GM23248 (cell line): ENCODE measurements around the gene NPAS3. TPM values are rescaled to one million over a fixed set of nuclear protein-coding genes. Genes with fewer than 3 reads are reported as not detected.

Experiments used
- DNase-seq: peaks from one replicate; pipeline ENCODE4 v3.0.0-alpha.2; 2015
- H2AFZ ChIP-seq: fragments of 200-600 bp; sonication (generic); 2 replicates; pipeline ENCODE4 v1.6.1; 2016; ENCODE audit warnings: antibody characterized with exemption
- H3F3A ChIP-seq: fragments of 200-600 bp; sonication (generic); 2 replicates; pipeline ENCODE4 v1.6.1; 2016; ENCODE audit warnings: mild to moderate bottlenecking, antibody characterized with exemption, mixed run types; ENCODE audit not compliant: insufficient read depth
- H3K27ac ChIP-seq: fragments of 200-600 bp; sonication (generic); 2 replicates; pipeline ENCODE4 v1.5.1; 2016; ENCODE audit warnings: mild to moderate bottlenecking
- H3K27me3 ChIP-seq: fragments of 200-600 bp; sonication (generic); replicated peaks from 2 replicates; pipeline ENCODE4 v1.6.1; 2016; ENCODE audit warnings: mild to moderate bottlenecking; ENCODE audit not compliant: insufficient read depth
- H3K36me3 ChIP-seq: fragments of 200-600 bp; sonication (generic); 2 replicates; pipeline ENCODE4 v1.6.1; 2016; ENCODE audit warnings: low read depth, mild to moderate bottlenecking
- H3K4me1 ChIP-seq: fragments of 200-600 bp; sonication (generic); 2 replicates; pipeline ENCODE4 v1.6.1; 2016; ENCODE audit warnings: mild to moderate bottlenecking; ENCODE audit not compliant: insufficient read depth
- H3K4me2 ChIP-seq: fragments of 200-600 bp; sonication (generic); one replicate; pipeline ENCODE4 v1.6.1; 2016; ENCODE audit warnings: mild to moderate bottlenecking; ENCODE audit not compliant: unreplicated experiment
- H3K4me3 ChIP-seq: fragments of 200-600 bp; sonication (generic); 2 replicates; pipeline ENCODE4 v1.5.1; 2016; ENCODE audit warnings: mild to moderate bottlenecking
- H3K79me2 ChIP-seq: fragments of 200-600 bp; sonication (generic); 2 replicates; pipeline ENCODE4 v1.6.1; 2016; ENCODE audit warnings: mild to moderate bottlenecking; ENCODE audit not compliant: insufficient read depth
- H3K9ac ChIP-seq: fragments of 200-600 bp; sonication (generic); 2 replicates; pipeline ENCODE4 v1.6.1; 2016; ENCODE audit warnings: mild to moderate bottlenecking
- H3K9me2 ChIP-seq: fragments of 200-600 bp; sonication (generic); 2 replicates; pipeline ENCODE4 v1.6.1; 2016; ENCODE audit warnings: mixed run types, mild to moderate bottlenecking, moderate library complexity; ENCODE audit not compliant: insufficient read depth
- H3K9me3 ChIP-seq: fragments of 200-600 bp; sonication (generic); one replicate; pipeline ENCODE4 v1.6.1; 2017; ENCODE audit warnings: low read depth
- H4K20me1 ChIP-seq: fragments of 200-600 bp; sonication (generic); 2 replicates; pipeline ENCODE4 v1.6.0; 2016; ENCODE audit not compliant: insufficient read depth
- EZH2 ChIP-seq: fragments of 200-600 bp; sonication (generic); IDR thresholded peaks from 2 replicates; pipeline ENCODE4 v1.6.1; 2018; ENCODE audit warnings: antibody characterized with exemption, mild to moderate bottlenecking; ENCODE audit not compliant: insufficient read depth, poor library complexity, severe bottlenecking
- EZH2phosphoT487 ChIP-seq: fragments of 200-600 bp; sonication (generic); IDR thresholded peaks from 2 replicates; pipeline ENCODE4 v1.6.1; 2018; ENCODE audit warnings: antibody characterized with exemption, moderate library complexity, mild to moderate bottlenecking, low read depth; ENCODE audit not compliant: insufficient read depth
- WGBS, 2 experiments: methylation state at CpG; one replicate each; pipeline ENCODE4 v1.1.6; 2015 to 2017; ENCODE audit warnings: low lambda C conversion rate in 2 of 2, low coverage in 1 of 2; ENCODE audit errors: missing lambda C conversion rate in 2 of 2; 5-methylcytosine and 5-hydroxymethylcytosine counted together
- in situ Hi-C: fragments of 300-500 bp; cut with MboI; formaldehyde crosslinking; loops from 2 replicates; pipeline ENCODE4 v1.15.0; 2020
- polyA plus RNA-seq: library from polyadenylated mRNA; unstranded; fragments of >200 nt; fragmentation: Nextera tagmentation; extraction: Ambion mirVana; gene quantifications from 2 replicates; pipeline ENCODE4 v1.2.1, GENCODE V29; 2016
- total RNA-seq: library from RNA; depleted of rRNA; stranded (reverse); fragments of >200 nt; shearing (Covaris generic); gene quantifications from 2 replicates; pipeline ENCODE4 v1.2.3, GENCODE V29; 2014

Gene NPAS3
- total and polyA plus RNA-seq, 2 experiments from 2014 or later, result 0.65 TPM; not detected in 1

GRCh38 chr14:33110737-33111443 lies 172.2 kb downstream of the NPAS3 start:
- TF ChIP-seq EZH2, result no peak
- no peak for TF ChIP-seq EZH2phosphoT487
- H3K79me2 ChIP-seq, result no peaks in the 10 kb centered on the region
- H4K20me1 ChIP-seq, result no peaks in the 10 kb centered on the region
- in situ Hi-C loops, result no loop called here
- 70 to 75% methylated on average over 8 of the region's 8 CpGs for WGBS, 2 experiments
- no peak overlapping the region for H3K9ac ChIP-seq
- H3K9me2 ChIP-seq, result no peaks in the 10 kb centered on the region
- H2AFZ ChIP-seq, result no peak overlapping the region
- no peak overlapping the region for H3K4me3 ChIP-seq
- no peak overlapping the region for H3K4me2 ChIP-seq
- H3K9me3 ChIP-seq, result no peaks in the 10 kb centered on the region
- no peak for DNase-seq
- no peaks in the 10 kb centered on the region for H3K36me3 ChIP-seq
- H3F3A ChIP-seq, result no peaks in the 10 kb centered on the region
- H3K27me3 ChIP-seq, result no peaks in the 10 kb centered on the region
- H3K4me1 ChIP-seq, result no peaks in the 10 kb centered on the region
- no peak overlapping the region for H3K27ac ChIP-seq

- TF ChIP-seq EZH2 (no peak), EZH2phosphoT487 (no peak)
- Histone ChIP-seq H3F3A (no peaks in the 10 kb centered on the region), H2AFZ (no peak overlapping the region), H3K9me2 (no peaks in the 10 kb centered on the region), H4K20me1 (no peaks in the 10 kb centered on the region), H3K4me2 (no peak overlapping the region), H3K9ac (no peak overlapping the region), H3K27ac (no peak overlapping the region), H3K79me2 (no peaks in the 10 kb centered on the region), H3K4me3 (no peak overlapping the region), H3K27me3 (no peaks in the 10 kb centered on the region), H3K36me3 (no peaks in the 10 kb centered on the region), H3K9me3 (no peaks in the 10 kb centered on the region), H3K4me1 (no peaks in the 10 kb centered on the region)
- peak; percentile 27 for DNase-seq
- in situ Hi-C loops, result no loop called here
- 13 to 22% methylated on average over 3 of the region's 3 CpGs for WGBS, 2 experiments
These were observed 175.7 kb downstream of the NPAS3 start for GRCh38 chr14:33114331-33114730.

GRCh38 chr14:33118668-33119067 lies 180.0 kb downstream of the NPAS3 start:
- Histone ChIP-seq H3K4me3 (no peak overlapping the region), H3K9me3 (no peaks in the 10 kb centered on the region), H3K4me1 (peaks cover 8% of the 10 kb centered on the region), H3K36me3 (no peaks in the 10 kb centered on the region), H3K79me2 (no peaks in the 10 kb centered on the region), H3K4me2 (no peak overlapping the region), H3K27me3 (no peaks in the 10 kb centered on the region), H4K20me1 (no peaks in the 10 kb centered on the region), H3K9ac (no peak overlapping the region), H3K9me2 (no peaks in the 10 kb centered on the region), H3K27ac (no peak overlapping the region), H3F3A (no peaks in the 10 kb centered on the region), H2AFZ (no peak overlapping the region)
- in situ Hi-C loops, result no loop called here
- TF ChIP-seq EZH2 (no peak), EZH2phosphoT487 (no peak)
- 6 to 17% methylated on average over 1 of the region's 1 CpG for WGBS, 2 experiments
- no peak for DNase-seq

- H2AFZ ChIP-seq, result no peak overlapping the region
- peak; percentile 34 for DNase-seq
- H3K79me2 ChIP-seq, result no peaks in the 10 kb centered on the region
- H4K20me1 ChIP-seq, result no peaks in the 10 kb centered on the region
- no peak overlapping the region for H3K9ac ChIP-seq
- no peaks in the 10 kb centered on the region for H3F3A ChIP-seq
- peaks cover 8% of the 10 kb centered on the region for H3K4me1 ChIP-seq
- in situ Hi-C loops, result no loop called here
- H3K27me3 ChIP-seq, result no peaks in the 10 kb centered on the region
- H3K27ac ChIP-seq, result no peak overlapping the region
- H3K4me3 ChIP-seq, result no peak overlapping the region
- 8 to 13% methylated on average over 3 of the region's 3 CpGs for WGBS, 2 experiments
- H3K4me2 ChIP-seq, result no peak overlapping the region
- H3K36me3 ChIP-seq, result no peaks in the 10 kb centered on the region
- TF ChIP-seq EZH2phosphoT487, result no peak
- TF ChIP-seq EZH2, result no peak
- H3K9me3 ChIP-seq, result no peaks in the 10 kb centered on the region
- no peaks in the 10 kb centered on the region for H3K9me2 ChIP-seq
These were observed 181.7 kb downstream of the NPAS3 start for GRCh38 chr14:33120341-33120740.
